ENCODE results near the gene SLC6A19.
A peak's percentile ranks its signal among the peaks of the same experiment; 100 is the strongest.
"Not testable (repeated sequence)": the region's sequence is repeated elsewhere in the genome, so short reads cannot be mapped to it uniquely, and the experiment has no call there.

SLC6A19 gene

DNA sequence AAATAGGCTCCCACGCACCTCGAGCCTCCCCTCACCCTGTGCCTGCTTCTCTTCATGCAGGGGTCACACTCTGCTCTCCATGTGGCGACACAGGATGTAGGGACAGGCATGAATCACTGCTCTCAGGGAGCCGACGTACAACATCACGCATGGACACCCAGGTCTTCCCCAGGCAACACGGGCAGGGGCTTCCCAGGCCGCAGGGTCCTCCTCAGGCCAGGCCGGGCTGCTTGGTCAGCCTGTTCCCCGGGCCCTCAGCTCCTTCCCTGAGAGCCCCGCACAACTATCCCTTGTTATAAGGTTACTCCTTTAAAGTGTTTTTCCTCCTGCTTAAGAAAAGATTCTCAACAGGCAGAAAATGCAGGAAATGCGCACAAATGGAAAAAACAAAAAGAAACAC, 24.8 kb downstream of the SLC6A19 start:
- no peak for DNase-seq

DNA sequence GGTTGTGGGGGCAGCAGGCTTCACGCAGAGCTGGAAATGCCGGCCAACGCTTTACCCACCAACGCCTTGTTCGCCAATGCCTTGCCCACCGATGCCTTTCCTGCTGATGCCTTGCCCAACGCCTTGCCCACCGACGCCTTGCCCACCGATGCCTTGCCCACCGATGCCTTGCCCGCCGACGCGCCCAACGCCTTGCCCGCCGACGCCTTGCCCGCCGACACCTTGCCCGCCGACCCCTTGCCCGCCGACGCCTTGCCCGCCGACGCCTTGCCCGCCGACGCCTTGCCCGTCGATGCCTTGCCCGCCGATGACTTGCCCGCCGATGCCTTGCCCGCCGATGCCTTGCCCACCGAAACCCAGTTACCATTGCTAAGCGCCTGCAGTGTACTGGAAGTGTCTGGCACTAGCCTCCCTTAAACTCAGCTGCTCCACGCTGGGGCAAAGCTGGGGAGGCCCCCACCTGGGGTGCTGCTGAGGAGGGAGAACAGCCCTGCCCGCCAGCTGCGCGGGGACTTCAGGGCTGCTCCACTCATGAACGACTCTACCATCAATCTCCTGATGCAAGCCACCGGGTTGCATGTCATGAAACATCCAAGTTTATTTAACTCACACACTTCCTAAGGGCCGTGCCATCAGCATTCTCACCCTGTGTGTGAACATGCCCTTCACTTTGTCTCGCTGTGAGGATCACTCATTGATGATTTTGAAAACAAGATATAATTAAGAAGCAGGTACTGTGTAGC, 25.6 kb downstream of the SLC6A19 start:
- no peak for DNase-seq

DNA sequence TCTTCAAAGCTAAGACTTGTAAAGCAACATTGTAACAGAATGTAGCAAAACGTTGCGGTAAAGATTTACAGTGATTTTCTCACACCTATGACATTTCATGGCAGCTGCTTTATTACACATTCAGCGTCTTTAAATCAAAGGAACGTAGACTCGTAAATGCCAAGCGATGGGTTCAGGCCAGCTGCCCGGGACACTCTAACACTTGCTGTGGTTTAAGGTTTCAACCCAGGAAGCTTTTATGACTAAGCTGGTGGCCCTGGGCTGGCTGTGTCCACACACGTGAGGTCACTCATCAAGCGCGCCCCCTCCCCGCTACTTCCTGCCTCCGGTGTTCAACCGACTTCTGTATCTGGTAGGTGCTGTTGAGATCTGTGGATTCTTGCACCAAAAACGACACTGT, 26.3 kb downstream of the SLC6A19 start:
- no peak for DNase-seq

DNA sequence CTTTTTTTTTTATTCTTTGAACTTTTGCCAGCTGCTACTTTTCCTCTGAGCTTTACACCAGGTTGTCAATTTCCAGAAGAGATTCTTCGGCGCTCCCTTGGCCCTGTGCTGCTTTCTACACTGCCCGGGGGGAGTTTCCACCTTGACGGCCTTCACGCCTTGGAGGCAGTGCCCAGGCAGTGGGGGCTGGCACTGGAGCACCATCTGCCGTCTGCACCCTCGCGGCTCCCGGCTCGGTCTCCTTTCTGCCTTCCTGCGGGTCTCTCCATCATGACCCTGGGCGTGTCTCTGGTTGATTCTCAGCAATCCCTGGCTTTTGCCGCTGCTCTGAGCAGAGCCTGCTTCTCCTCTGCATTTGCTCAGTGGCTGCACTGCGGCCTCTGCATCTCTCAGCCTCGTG, 26.7 kb downstream of the SLC6A19 start:
- no peak for DNase-seq

DNA sequence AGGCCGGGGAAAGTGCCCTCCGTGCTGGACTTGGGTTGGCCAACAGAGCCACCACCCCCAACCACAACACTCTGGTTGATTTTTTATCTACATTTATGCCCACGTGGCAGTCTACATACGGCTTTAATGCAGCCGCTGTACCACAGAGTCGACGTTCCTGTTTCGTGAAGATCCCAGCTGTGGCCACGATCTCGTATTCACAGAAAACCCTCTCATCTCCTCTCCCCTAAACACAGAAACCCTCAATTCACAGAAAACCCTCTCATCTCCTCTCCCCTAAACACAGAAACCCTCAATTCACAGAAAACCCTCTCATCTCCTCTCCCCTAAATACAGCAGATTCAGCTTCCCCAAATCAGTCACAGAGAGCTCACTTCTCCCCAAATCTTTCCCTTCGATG, 27.6 kb downstream of the SLC6A19 start:
- not testable (repeated sequence) for DNase-seq

DNA sequence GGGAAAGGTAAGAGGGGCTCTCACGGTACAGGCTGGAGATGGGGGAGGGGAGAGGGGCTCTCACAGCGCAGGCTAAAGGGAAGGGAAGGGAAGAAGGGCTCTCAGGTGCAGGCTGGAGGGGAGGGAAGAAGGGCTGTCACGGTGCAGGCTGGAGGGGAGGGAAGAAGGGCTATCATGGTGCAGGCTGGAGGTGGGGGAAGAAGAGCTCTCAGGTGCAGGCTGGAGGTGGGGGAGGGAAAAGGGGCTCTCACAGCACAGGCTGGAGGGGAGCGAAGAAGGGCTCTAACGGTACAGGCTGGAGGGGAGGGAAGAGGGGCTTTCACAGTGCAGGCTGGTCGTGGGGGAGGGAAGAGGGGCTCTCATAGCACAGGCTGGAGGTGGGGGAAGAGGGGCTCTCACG, 28.4 kb downstream of the SLC6A19 start:
- no peak for DNase-seq

DNA sequence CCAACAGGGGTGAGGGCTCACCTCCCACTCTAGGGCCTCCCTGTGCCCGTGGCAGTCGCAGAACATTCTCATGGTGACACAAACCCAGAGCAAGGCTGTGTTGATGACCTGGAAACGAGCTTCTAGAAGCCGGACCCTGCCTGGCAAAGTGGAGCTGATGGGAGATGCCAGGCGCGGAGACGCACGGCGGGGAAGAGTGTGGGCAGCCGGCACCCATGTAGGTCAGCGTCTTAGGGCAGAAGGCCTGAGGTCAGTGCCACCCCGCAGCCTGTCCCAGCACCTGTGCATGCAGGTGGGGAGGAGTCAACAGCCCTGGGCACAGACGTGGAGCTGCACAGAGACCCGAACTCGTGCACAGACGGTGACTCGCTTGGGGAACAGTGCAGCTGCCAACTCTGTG, 29.2 kb downstream of the SLC6A19 start:
- no peak for DNase-seq

DNA sequence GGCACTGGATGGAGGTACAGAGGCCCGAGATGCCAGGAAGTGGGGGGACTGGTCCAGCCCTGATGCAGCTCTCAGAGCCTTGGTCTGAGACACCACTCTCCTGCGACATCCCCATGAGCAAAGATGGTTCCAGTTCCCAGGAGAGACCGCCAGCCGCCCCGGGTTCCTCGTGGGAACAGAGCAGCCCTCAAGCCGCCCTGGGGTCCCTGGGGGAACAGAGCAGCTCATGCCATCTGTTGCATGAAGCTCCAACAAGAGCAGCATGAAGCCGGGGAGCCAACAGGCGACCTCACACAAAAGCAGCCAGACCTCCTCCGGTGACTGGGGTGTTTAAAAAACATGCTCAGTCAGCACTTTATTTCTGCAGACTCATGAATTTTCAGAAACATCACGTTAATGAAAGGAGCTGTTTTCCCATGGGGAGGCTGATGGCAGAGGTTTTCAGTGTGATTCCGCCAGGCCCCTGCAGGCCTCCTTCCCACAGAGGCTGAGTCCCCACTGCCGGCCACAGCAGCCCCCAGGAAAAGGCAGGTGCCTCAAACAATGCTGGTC, 30.0 kb downstream of the SLC6A19 start:
- no peak for DNase-seq

DNA sequence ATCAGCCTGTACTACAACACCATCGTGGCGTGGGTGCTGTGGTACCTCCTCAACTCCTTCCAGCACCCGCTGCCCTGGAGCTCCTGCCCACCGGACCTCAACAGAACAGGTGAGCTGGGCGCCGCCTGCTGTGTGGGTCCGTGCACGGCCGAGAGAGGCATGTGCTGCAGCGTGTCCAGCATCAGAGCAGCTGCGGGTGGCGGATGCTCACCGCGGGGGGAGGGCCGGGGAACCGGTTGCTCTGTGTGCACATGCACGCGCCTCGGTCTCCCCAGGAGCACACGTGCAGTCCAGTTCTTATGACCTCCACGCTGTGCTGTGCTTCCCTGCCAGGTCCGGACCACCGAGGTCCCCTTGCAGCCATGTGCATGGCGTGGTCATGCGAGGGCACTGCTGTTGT, 31.4 kb downstream of the SLC6A19 start:
- no peak for DNase-seq

DNA sequence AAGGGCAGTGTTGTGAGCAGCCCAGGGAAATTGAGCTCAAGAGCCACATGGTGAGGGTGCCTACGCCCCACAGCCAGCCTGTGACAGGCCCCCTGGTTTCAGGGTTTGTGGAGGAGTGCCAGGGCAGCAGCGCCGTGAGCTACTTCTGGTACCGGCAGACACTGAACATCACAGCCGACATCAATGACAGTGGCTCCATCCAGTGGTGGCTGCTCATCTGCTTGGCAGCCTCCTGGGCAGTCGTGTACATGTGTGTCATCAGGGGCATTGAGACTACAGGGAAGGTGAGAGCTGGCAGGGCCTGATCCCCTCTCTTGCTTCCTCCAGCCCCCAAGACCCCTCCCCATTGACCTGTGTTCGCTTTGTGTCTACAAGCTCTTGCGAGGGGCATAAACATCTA, 34.0 kb downstream of the SLC6A19 start:
- no peak for DNase-seq

DNA sequence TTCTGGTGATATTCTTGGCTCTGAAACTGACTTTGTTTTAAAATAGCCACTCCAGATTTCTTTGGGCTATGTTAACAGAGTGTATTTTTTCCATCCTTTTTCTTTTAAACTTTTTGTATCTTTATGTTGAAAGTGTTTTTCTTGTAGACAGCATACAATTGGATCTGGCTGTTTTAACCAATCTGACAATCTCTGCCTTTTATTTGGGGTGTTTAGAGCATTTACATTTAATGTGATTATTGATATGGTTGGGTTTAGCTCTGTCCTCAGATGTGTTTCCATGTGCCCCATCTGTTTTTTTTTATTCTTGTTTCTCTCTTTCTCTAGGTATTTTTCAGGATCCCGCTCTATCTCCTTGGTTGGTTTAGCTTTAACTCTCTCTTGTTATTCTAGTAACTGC, 34.4 kb downstream of the SLC6A19 start:
- DNase-seq, result no peak

DNA sequence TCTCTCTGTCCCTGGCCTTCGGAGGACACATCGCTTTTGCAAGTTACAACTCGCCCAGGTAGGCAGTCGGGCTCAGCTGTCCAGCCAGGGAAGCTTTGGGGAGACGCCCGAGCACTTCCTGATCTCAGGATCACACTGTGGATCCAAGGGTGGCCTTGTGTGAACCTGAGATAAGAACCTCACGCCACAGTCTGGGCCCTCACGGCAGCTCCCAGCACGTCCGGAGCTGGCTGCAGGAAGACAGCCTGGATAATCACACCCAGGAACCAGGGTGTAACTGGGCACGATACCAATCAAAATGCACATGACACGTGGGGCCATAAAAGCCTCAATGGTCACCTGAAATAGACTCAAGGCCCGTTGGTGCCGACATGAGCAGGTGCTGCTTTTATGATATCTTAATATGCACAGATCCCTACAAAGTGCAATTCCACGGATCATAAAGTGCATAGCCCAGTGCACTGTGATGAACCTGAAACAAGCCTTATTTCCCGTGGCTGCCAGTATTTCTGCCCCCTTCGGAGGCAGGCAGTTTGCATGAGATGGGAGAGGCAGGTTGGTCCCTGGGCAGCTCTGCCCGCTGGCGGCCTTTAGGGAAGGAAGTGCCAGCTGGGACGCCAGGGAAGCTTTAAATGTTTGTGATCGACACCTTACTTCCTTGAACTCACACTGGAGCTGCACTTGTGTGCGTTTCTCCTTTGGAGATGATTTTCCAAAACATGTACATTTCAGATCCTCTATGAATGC, 38.3 kb downstream of the SLC6A19 start:
- DNase-seq, result no peak

DNA sequence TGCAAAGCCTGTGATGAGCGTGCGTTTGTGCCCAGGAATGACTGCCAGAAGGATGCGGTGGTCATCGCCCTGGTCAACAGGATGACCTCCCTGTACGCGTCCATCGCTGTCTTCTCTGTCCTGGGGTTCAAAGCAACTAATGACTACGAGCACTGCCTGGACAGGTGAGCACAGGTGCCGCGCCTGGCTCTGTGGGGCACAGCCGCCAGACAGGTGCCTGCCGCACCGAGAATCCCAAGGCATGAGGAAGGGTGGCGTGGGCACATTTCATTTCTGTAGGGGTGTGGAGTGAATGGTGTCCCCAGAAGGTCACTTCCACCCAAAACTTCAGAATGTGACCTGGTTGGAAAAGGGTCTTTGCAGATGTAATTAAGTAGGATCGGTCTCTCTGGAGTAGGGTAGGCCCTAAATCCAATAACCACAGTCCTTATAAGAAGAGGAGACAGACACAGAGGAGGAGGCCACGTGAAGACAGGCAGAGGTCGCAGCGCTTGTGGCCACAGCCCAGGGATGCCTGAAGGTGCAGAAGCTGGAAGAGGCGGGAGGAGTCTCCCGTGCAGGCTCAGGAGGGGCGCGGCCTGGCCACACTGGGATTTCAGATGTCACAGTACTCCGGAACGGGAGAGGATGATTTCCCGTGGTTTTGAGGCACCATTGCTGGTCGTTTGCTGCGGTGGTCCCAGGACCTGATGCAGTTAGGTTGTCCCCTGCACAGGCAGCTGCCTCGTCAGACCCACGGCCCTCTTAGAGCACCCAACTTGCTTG, 39.3 kb downstream of the SLC6A19 start:
- DNase-seq, result no peak

DNA sequence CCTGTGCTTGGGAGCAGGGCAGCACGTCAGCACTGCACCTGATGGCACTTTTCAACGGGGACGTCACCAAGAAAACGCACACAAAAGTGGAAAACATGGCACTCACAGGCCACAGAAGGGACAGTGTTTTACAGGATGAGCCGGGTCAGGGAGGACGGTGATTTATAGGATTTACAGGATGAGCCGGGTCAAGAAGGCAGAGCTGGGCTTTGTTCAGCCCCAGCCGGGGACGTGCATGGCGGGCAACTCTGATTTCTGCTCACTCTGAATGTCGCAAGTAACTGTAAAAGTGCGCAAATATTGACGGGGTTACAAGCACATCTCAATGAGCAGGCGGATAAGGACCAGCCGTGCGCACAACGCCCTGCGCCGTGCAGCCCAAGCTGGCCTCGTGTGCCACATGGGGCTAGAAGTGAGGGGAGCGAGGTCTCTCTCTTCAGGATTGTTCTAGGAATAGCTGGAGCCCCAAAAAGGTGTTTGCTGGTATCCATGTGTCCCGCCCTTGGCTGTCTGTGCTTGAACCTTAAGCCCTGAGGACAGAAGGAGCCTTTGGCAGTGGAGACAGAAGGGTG, 40.2 kb downstream of the SLC6A19 start:
- DNase-seq, result no peak

DNA sequence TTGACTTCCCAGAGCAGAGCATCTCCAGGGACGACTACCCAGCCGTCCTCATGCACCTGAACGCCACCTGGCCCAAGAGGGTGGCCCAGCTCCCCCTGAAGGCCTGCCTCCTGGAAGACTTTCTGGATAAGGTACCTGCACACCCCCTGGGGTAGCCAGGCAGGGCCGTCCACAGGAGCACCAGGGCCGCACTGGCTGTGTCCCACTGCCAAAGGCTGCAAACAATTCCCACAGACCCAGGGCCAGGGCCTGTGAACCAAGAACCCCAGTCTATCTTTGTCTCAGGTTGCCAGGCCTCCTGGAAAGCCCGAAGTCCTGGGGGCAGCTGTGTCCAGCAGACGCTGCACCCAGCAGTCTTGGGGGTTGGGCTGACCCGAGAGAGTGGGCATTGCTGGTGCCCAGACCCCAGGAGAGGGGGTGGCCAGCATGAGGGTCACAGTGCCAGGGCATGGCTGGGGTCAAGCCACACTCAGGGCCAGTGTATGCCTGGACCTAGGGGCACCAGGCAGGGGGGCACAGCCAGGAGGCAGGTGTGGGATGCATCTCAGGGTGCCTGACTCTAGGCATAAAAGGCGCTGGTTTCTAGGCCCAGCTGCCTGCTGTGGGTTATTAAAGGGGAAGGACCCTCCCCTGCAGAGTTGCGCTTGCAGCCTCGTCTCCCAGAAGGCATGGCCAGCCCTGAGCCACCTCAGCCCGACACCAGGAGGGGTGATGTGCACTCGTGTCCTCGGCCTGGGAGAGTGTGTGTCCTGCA, 41.5 kb downstream of the SLC6A19 start:
- no peak for DNase-seq

DNA sequence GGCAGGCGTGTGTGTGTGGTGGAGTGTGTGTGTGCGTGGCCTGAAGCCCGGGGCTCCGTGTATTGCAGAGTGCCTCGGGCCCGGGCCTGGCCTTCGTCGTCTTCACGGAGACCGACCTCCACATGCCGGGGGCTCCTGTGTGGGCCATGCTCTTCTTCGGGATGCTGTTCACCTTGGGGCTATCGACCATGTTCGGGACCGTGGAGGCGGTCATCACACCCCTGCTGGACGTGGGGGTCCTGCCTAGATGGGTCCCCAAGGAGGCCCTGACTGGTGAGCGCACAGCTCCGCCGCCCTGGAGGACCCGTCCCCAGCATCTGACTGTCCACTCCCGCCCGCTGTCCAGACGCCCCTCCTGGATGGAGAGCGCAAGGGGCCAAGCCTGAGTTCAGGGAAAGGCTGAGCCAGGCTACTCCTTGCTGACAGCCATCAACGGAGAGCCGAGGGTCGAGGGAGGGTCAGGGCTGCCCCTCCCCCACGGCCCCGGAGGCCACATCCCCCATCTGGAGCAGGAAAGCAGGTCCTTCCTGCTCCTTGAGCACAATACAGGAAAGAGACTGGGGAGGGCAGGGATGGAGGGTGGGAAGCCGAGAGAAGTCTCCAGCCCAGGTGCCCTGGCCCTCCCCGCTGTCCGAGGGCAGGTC, 42.2 kb downstream of the SLC6A19 start:
- DNase-seq, result no peak

DNA sequence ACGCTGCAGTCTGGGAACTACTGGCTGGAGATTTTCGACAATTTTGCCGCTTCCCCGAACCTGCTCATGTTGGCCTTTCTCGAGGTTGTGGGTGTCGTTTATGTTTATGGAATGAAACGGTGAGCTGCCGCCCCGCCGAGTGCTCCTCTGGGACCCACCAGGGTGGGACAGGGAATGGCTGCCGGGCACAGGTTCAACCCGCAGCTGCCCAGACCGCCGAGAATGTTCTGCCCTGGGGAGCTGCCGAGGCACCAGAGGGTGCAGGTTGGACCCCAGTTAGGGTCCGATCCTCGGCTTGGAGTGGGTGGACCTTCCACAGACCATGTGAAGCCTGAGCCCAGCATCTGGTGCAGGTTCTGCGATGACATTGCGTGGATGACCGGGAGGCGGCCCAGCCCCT, 42.9 kb downstream of the SLC6A19 start:
- no peak for DNase-seq

DNA sequence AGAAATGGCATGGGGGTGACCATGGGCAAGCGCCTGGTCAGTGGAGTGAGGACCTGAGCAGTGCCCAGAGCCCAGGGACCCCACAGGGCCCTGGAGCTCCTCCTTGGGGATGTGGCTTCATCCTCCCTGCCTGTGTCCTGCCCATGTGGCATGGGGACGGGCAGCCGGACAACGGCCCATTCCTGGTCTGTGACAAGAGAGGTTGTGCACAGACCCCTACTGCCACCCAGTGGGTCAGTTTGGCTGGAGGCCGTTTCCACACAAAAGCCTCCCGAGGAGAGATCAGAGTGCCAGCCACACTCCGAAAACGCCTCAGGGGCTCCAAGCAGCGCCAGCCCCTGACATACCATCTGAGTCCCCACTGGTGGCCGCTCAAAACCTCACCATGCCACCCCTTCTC, 43.6 kb downstream of the SLC6A19 start:
- no peak for DNase-seq

DNA sequence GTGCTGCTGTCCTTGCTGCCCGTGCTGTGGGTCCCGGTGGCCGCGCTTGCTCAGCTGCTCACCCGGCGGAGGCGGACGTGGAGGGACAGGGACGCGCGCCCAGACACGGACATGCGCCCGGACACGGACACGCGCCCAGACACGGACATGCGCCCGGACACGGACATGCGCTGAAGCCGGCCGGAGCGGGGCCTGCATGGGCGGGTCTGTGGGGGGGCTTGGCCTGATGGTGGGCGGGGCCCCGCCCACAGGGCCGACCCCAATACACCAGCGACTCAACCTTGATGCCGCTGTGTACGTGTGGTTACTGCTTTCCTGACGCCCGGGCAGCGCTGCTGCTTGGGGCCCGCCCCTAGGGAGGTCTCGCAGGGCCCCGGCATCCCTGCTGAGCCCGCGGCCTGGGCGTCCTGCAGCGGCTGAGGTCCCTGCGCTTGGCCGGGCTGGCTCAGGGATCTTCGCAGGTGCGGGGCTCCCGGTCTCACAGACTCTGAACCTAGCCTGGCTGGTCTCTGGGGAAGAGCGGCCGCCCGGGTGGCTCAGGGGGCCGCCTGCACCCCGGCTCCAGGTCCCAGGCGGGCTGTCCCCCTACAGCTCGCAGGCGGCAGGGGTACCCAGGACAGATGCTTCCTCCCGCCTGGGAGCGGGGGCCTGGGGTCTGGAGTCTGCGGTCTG, 44.6 kb downstream of the SLC6A19 start:
- DNase-seq, result no peak

DNA sequence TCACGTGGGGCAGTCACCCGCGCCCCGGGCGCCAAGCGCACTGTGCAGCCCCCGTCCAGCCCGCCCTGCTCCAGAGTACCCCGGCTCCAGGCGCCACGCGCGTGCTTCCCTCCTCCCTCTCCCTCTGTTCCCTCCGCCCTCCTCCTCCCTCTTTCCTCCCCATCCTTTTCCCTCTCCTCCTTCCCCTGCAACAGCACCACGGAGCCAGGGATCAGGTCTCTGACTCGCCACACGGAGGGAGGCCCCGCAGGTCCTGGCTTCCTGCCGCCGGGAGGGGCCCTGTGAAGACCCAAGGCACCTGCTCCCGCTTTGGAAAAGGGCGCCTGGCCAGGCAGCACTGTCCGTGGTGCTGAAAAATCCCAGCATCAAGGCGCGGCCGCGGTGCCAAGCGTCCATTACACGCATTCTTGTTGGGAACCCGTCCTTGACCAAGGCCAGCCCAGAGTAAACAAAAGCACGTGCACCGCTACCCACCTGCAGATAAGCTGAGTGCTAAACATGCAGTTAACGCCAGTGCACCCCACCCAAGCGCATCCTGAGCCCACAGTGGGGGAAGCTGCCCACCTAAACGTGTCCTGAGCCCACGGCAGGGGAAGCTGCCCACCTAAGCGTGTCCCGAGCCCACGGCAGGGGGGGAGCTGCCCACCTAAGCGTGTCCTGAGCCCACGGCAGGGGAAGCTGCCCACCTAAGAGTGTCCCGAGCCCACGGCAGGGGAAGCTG, 45.5 kb downstream of the SLC6A19 start:
- DNase-seq, result peak; percentile 17 to 23

DNA sequence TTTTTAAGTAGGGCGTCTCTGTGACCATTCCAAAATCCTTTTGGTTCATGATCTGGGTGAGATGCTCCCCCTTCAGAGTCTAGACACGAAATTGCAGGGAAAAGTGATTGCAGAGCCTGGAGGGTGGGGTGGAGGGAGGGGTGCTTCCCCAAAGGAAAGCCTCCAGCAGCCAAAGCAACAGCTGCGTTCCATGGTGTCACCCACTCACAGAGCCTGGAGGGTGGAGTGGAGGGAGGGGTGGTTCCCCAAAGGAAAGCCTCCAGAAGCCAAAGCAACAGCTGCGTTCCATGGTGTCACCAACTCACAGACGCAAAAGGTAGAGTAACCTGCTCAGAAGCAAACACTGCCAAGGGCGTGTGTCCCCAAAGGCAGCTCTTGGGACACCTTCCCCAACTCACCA, 46.4 kb downstream of the SLC6A19 start:
- DNase-seq, result no peak
